Fibroblast of lung (primary cell): ENCODE measurements around the gene UNC45A.

Experiments
- EZH2 ChIP-seq: IDR thresholded peaks from 2 replicates; pipeline ENCODE4 v1.5.1; 2012; ENCODE audit warnings: low read length, control low read depth, mild to moderate bottlenecking; ENCODE audit errors: missing control alignments
- TF ChIP-seq, protein P1 (sequence below), 2 donors: IDR thresholded peaks in 1 of 2; conservative IDR thresholded peaks in 1 of 2; 1 replicate in 1 of 2; 2 replicates in 1 of 2; pipeline ENCODE4 v1.5.1; 2011 to 2012; ENCODE audit warnings: low read length in 2 of 2, control low read depth in 1 of 2, inconsistent platforms in 1 of 2, low read depth in 1 of 2, mild to moderate bottlenecking in 1 of 2

GRCh38 chr15:90989040-90989768 is 54.1 kb downstream of the UNC45A start:
- TF ChIP-seq, protein P1, sequence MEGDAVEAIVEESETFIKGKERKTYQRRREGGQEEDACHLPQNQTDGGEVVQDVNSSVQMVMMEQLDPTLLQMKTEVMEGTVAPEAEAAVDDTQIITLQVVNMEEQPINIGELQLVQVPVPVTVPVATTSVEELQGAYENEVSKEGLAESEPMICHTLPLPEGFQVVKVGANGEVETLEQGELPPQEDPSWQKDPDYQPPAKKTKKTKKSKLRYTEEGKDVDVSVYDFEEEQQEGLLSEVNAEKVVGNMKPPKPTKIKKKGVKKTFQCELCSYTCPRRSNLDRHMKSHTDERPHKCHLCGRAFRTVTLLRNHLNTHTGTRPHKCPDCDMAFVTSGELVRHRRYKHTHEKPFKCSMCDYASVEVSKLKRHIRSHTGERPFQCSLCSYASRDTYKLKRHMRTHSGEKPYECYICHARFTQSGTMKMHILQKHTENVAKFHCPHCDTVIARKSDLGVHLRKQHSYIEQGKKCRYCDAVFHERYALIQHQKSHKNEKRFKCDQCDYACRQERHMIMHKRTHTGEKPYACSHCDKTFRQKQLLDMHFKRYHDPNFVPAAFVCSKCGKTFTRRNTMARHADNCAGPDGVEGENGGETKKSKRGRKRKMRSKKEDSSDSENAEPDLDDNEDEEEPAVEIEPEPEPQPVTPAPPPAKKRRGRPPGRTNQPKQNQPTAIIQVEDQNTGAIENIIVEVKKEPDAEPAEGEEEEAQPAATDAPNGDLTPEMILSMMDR (conservative IDR thresholded peaks at IDR 0.05 in 1 of 2, IDR thresholded peaks at IDR 0.05 in 1 of 2; ENCODE audit: low read depth in 1 of 2, low read length in 2 of 2) = no peak
- TF ChIP-seq EZH2 = no peak
